IPS-18c (cell line): Measurements from ENCODE around the gene STAG1.
"Not testable (repeated sequence)": the region's sequence is repeated elsewhere in the genome, so short reads cannot be mapped to it uniquely, and the experiment has no call there.

Experiments used
- H3K4me3 ChIP-seq: 2 replicates; pipeline ENCODE4 v1.7.0; 2013; ENCODE audit warnings: low read depth, mild to moderate bottlenecking, low read length, moderate library complexity; ENCODE audit not compliant: insufficient read depth
- H3K9me3 ChIP-seq: one replicate; pipeline ENCODE4 v1.6.1; 2013; ENCODE audit warnings: mild to moderate bottlenecking, low read length, moderate library complexity; ENCODE audit not compliant: control insufficient read depth, insufficient read depth

Gene STAG1

DNA sequence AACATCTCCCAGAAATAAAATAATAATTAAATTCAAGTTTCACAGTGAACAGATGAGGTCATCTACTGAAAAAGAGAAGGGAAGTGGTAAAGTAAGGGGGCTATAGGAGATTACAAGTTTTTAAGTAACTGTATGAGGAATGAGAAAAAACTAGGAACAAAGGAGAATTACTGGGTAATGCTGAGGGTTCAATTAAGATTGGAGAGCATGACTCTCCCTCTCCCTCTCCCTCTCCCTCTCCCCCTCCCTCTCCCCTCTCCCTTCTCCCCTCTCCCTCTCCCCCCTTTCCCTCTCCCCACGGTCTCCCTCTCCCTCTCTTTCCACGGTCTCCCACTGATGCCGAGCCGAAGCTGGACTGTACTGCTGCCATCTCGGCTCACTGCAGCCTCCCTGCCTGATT is 29.8 kb downstream of the STAG1 start:
- H3K9me3 ChIP-seq, H3K4me3 ChIP-seq: not testable (repeated sequence)

DNA sequence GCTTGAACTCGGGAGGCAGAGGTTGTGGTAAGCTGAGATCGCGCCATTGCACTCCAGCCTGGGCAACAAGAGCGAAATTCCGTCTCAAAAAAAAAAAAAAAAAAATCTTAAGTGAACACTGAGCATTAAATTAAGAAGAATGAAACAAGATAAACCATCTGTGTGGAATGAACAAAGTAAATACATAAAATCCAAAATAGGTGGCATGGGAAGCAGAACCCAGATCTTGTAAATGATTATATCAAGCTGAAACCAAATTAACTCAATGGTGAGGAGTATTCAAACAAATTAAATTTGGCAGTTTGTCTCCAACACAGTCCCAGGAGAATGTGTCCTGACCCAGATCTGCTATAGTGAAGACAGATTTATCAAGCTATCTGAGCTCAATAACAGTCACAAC is 32.1 kb downstream of the STAG1 start:
- Histone ChIP-seq H3K9me3 (no peaks in the 10 kb centered on the region), H3K4me3 (no peak overlapping the region)

DNA sequence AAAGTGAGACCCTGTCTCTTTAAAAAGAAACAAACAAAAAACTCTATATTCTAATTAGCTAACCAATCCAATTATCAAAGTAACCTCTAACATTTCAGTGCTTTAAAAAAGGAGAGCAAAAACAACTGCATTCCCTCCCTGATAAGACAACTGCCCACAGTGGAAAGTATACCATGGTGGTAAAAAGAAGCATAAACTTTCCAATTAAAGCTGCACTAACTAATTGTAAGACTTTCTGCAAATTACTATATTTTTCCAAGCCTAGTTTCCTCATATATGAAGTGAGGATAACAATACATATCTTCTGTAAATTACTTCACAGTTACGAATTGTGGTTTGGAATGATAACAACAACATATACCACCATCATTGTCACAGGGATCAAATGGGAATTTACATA is 35.5 kb downstream of the STAG1 start:
- Histone ChIP-seq H3K9me3 (no peaks in the 10 kb centered on the region), H3K4me3 (no peak overlapping the region)

DNA sequence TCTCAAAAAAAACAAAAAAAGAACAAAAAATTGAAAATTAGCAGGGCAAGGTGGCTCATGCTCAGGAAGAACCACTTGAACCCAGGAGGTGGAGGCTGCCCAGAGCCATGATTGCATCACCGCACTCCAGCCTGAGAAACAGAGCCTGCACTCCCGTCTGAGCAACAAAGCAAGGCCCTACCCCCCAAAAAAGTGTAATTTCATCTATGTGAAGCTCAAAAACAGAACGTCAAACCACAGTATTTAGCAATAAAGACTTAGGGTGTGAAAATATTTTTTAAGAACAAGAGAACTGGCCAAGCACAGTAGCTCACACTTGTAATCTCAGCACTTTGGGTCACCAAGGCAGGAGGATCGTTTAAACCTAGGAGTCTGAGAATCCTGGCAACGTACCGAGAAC is 38.2 kb downstream of the STAG1 start:
- H3K9me3 ChIP-seq = no peaks in the 10 kb centered on the region

DNA sequence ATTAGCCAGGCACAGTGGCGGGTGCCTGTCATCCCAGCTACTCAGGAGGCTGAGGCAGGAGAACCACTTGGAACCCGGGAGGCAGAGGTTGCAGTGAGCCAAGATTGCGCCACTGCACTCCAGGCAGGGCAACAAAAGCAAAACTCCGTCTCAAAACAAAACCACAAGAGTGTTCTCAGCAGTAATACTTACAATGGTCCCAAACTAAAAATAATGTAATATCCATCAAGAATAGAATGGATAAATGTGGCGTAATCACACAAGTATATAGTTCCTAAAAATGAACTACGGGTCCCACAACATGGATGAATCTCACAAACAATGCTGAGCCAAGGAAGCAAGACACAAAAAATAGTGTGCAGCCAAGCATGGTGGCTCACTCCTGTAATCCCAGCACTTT is 39.2 kb downstream of the STAG1 start:
- H3K4me3 ChIP-seq = no peak overlapping the region

More for the DNA sequence above, 38.2 kb downstream of the STAG1 start:
- no peak overlapping the region for H3K4me3 ChIP-seq

DNA sequence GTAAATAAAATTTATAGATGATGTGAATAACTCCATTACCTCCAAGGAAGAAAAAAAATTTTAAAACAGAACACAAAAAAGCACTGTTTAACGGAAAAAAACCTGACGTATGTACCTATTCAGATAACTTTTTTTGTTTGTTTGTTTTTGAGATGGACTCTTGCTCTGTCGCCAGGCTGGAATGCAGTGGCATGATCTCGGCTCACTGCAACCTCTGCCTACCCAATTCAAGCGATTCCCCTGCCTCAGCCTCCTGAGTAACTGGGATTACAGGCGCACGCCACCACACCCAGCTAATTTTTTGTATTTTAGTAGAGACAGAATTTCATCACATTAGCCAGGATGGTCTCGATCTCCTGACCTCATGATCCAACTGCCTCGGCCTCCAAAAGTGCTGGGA is 40.3 kb downstream of the STAG1 start:
- H3K9me3 ChIP-seq, H3K4me3 ChIP-seq: not testable (repeated sequence)

More for the DNA sequence above, 39.2 kb downstream of the STAG1 start:
- H3K9me3 ChIP-seq = no peaks in the 10 kb centered on the region

DNA sequence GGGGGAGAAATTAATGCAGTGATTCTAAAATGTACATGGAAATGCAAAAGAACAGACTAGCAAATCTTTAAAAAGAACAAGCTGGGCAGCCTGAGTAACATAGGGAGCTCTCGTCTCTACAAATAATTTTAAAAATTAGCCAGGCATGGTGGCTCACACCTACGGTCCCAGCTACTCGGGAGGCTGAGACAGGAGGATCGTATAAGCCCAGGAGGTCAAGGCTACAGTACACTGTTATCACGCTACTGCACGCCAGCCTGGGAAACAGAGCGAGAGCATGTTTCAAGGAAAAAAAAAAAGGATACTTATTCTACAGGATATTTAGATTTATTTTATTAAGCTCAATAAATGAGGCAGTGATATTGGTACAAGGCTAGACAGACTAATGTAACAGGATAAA is 40.9 kb downstream of the STAG1 start:
- Histone ChIP-seq H3K9me3 (no peaks in the 10 kb centered on the region), H3K4me3 (no peak overlapping the region)

DNA sequence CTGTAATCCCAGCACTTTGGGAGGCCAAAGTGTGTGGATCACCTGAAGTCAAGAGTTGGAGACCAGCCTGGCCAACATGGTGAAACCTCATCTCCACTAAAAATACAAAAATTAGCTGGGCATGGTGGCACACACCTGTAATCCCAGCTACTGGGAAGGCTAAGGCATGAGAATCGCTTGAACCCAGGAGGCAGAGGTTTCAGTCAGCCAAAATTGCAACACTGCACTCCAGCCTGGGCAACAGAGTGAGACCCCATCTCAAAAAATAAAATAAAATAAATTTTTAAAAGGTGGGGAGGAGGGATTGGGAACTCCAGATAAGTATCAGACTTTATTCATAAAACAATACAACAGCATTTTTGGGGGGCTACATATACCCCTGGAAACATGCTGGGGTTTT is 42.4 kb downstream of the STAG1 start:
- not testable (repeated sequence) for H3K9me3 ChIP-seq, H3K4me3 ChIP-seq

DNA sequence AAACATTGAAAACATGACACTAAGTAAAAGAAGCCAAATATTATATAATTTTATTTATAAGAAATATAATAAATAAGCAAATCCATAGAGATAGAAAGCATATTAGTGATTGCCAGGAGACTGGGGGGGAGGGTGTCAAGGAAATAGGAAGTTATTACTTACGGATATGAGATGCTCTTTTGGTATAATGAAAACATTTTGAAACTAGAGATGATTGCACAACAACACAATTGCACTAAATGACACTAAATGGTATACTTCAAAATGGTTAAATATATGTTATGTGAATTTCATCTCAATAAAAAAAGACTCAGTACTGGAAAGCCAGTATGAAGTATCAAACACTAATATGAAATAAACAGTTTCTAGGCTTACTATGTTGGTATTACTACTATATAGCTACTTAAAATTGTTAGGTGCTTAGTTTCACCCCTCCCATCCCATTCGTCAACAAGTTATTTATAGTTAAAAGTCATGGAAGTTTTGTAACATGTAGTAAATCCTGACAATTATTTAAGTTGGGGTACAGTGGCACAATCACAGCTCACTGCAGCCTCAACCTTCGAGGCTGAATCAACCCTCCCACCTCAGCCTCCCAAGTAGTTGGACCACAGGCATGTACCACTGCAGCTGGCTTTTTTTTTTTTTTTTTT is 43.7 kb downstream of the STAG1 start:
- peaks cover 2% of the 10 kb centered on the region for H3K9me3 ChIP-seq
- no peak overlapping the region for H3K4me3 ChIP-seq

DNA sequence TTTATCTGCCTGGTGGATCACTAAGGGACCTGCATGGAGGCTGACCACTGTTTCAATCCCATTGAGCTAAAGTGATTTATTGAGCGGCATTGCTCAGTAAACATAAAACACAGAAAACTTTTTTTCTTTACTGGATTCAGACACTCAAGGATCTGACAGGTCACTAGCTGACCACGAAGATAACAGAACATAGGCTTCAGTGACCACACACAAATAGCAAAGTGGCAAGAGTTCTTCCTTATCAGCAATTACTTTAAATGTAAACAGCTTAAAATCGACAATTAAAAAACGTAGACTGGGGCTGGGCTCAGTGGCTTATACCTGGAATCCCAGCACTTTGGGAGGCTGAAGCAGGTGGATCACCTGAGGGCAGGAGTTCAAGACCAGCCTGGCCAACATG is 48.7 kb downstream of the STAG1 start:
- peaks cover 2% of the 10 kb centered on the region for H3K9me3 ChIP-seq
- no peak overlapping the region for H3K4me3 ChIP-seq

DNA sequence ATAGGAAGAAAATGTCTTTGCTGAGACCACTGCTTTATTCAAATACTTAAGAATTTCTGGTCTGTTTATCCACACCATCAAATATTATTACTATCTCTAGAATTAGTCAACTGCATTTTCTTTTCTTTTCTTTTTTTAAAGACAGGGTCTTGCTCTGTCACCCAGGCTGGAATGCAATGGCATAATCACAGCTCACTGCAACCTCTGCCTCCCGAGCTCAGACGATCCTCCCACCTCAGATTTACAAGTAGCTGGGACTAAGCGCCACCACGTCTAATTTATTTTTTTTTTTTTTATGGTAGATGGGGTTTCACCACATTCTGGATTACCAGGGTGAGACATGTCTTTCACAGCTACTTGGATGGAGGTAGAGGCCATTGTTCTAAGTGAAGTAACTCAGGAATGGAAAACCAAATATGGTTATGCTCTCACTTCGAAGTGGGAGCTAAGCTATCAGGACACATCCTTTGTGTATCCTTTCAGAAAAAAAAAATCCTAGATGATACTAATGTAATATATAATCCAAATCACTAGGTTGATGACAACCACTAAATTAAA is 52.8 kb downstream of the STAG1 start:
- peaks cover 2% of the 10 kb centered on the region for H3K9me3 ChIP-seq

DNA sequence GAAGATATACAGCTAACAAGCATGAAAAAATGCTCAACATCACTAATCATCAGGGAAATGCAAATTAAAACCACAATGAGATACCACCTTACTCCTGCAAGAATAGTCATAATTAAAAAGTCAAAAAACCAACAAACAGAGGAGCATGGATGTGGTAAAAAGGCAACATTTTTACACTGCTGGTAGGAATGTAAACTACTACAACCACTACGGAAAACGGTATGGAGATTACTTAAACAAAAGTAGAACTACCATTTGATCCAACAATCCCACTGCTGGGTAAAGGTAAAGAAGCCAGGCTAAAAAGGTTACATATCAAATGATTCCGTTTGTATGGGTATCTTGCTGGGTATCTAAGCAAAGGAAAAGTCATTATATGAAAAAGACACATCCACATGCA is 53.8 kb downstream of the STAG1 start:
- Histone ChIP-seq H3K9me3 (peaks cover 5% of the 10 kb centered on the region), H3K4me3 (no peak overlapping the region)

More for the DNA sequence above, 52.8 kb downstream of the STAG1 start:
- H3K4me3 ChIP-seq = no peak overlapping the region

DNA sequence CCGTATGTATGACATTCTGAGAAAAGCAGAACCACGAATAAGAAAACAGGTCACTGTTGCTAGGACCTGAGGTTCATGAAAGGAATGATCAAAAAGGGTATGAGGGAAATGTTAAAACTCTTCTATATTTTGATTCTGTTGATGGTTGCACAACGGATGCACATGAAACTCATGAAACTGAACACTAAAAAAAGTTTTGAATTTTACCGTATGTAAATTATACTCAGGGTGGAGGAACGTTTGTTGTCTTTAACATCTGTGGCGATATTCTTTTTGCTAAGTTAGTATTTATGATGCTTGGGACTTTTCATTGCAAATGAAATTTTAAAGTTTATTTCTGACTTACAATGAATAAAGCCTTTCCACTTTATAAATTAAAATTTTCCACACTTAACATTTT is 55.4 kb downstream of the STAG1 start:
- Histone ChIP-seq H3K9me3 (peaks cover 5% of the 10 kb centered on the region), H3K4me3 (no peak overlapping the region)

DNA sequence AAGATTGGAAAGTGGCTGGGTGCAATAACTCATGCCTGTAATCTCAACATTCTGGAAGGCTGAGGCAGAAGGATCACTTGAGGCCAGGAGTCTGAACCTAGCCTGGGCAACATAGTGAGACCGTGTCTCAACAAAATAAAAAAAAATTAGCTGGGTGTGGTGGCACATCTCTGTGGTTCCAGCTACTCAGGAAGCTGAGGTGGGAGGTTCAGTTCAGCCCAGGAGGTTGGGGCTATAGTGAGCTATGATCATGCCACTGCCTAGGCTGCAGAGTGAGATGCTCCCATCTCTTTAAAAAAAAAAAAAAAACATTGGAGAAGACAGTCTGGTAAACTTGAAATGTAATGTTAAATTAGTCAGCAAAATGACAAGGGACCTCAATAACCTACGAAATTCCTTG is 57.9 kb downstream of the STAG1 start:
- Histone ChIP-seq H3K9me3 (peaks cover 5% of the 10 kb centered on the region), H3K4me3 (no peak overlapping the region)

DNA sequence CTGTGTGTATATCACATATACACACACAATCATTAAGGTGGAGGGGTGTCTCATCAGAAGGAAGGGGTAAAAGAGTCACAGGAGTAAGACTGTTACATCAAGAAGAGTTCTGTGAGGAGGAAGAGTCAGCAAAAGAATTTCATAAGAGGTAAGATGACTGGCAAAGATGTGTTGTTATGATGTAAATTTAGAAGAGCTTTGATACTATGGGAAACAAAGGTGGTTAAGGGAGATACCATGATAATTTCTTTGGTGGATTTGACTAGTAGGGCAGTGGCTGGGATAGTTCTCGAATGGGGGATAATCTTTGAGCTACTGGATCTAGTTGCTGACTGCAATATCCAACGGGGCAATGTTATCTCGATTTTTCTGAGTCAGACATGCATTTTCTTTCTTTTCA is 61.6 kb downstream of the STAG1 start:
- Histone ChIP-seq H3K4me3 (no peak overlapping the region), H3K9me3 (peaks cover 5% of the 10 kb centered on the region)

DNA sequence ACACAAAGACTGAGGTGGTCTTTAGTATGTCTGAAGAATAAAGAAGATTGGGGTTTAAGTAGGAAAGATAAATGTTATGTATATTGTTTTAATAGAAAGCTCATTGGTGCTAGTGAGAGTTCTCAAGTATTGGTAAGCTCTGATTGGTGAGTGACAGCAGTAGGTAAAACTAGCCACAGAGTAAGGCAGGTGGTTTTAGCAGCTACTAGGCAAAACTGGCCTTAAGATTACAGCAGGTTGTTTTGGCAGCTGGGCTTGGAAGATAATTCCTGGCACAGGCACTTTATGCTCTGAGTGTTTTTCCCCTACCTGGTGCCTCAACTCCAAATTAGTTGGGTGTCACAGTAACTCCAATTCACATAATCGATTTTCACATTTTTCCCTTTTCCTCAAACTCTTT is 66.3 kb downstream of the STAG1 start:
- H3K9me3 ChIP-seq = no peaks in the 10 kb centered on the region
- H3K4me3 ChIP-seq = no peak overlapping the region

DNA sequence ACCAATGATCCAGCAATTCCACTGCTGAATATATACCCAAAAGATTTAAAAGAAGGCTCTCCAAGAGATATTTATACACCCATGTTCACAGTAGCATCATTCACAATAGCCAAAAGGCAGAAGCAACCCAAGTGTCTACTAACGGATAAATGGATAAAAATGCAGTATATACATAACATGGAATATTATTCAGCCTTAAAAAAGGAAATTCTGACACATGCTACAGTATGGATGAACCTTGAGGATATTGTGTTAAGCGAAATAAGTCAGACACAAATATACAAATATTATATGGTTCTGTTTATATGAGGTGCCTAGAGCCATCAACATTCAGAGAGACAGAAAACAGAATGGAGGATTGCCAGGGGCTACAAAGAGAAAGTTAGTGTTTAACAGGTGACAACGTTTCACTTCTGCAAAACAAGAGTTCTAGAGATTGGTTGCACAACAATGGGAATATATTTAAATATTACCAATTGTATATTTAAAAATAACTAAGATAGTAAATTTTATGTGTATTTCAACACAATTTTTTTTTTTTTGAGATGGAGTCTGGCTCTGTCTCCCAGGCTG is 69.4 kb downstream of the STAG1 start:
- H3K9me3 ChIP-seq = no peaks in the 10 kb centered on the region
- no peak overlapping the region for H3K4me3 ChIP-seq

DNA sequence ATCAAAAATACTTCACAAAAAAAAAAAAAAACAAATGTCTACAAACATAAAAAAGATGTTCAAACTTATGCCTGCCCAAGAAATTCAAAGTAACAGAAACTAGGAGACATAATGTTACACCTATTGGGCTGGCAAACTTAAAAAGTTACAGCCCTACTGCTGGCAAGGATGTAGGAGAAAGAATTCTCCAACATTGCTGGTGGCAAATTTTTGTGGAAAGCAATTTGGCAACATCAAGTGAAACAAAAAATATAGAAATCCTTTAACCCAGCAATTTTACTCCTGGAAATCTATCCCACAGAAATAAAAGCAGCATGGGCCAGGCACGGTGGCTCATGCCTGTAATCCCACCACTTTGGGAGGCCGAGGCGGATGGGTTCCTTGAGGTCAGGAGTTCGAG is 73.2 kb downstream of the STAG1 start:
- Histone ChIP-seq H3K9me3 (no peaks in the 10 kb centered on the region), H3K4me3 (no peak overlapping the region)

DNA sequence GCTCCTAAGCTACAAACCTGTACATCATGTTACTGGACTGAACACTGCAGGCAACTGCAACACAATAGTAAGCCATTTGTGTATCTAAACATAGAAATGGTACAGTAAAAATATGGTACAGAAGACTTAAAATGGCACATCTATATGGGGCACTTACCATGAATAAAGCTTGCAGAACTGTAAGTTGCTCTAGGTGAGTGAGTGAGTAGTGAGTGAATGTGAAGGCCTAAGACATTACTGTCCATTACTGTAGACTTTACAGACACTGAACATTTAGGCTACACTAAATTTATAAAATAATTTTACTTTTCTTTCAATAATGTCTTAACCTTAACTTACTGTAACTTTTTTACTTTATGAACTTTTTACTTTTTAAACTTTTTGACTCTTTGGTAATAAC is 76.2 kb downstream of the STAG1 start:
- H3K4me3 ChIP-seq = no peak overlapping the region
- no peaks in the 10 kb centered on the region for H3K9me3 ChIP-seq
